ENCODE data around the gene MRPS15.

DNA sequence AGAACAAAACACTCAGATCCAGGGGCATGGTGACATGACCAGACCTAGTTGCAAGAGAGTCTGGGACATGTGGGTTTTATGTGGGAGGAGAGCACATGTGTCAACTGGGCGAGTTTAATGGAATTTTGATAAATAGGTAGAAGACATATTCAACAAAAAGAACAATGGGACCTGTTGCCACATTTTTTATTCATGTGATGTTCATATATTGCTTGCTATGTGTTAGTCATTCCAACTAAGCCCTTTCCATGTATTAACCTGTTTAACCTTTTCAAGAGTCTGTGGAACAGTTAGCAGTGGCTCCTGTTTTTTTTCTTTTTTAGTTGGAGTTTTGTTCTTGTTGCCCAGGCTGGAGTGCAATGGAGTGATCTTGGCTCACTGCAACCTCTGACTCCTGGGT, 48.7 kb upstream of the MRPS15 start:
- TF ChIP-seq, protein P1, sequence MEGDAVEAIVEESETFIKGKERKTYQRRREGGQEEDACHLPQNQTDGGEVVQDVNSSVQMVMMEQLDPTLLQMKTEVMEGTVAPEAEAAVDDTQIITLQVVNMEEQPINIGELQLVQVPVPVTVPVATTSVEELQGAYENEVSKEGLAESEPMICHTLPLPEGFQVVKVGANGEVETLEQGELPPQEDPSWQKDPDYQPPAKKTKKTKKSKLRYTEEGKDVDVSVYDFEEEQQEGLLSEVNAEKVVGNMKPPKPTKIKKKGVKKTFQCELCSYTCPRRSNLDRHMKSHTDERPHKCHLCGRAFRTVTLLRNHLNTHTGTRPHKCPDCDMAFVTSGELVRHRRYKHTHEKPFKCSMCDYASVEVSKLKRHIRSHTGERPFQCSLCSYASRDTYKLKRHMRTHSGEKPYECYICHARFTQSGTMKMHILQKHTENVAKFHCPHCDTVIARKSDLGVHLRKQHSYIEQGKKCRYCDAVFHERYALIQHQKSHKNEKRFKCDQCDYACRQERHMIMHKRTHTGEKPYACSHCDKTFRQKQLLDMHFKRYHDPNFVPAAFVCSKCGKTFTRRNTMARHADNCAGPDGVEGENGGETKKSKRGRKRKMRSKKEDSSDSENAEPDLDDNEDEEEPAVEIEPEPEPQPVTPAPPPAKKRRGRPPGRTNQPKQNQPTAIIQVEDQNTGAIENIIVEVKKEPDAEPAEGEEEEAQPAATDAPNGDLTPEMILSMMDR (tag by site-specific recombination; IDR thresholded peaks at IDR 0.05) = no peak
- TF ChIP-seq, protein P2, sequence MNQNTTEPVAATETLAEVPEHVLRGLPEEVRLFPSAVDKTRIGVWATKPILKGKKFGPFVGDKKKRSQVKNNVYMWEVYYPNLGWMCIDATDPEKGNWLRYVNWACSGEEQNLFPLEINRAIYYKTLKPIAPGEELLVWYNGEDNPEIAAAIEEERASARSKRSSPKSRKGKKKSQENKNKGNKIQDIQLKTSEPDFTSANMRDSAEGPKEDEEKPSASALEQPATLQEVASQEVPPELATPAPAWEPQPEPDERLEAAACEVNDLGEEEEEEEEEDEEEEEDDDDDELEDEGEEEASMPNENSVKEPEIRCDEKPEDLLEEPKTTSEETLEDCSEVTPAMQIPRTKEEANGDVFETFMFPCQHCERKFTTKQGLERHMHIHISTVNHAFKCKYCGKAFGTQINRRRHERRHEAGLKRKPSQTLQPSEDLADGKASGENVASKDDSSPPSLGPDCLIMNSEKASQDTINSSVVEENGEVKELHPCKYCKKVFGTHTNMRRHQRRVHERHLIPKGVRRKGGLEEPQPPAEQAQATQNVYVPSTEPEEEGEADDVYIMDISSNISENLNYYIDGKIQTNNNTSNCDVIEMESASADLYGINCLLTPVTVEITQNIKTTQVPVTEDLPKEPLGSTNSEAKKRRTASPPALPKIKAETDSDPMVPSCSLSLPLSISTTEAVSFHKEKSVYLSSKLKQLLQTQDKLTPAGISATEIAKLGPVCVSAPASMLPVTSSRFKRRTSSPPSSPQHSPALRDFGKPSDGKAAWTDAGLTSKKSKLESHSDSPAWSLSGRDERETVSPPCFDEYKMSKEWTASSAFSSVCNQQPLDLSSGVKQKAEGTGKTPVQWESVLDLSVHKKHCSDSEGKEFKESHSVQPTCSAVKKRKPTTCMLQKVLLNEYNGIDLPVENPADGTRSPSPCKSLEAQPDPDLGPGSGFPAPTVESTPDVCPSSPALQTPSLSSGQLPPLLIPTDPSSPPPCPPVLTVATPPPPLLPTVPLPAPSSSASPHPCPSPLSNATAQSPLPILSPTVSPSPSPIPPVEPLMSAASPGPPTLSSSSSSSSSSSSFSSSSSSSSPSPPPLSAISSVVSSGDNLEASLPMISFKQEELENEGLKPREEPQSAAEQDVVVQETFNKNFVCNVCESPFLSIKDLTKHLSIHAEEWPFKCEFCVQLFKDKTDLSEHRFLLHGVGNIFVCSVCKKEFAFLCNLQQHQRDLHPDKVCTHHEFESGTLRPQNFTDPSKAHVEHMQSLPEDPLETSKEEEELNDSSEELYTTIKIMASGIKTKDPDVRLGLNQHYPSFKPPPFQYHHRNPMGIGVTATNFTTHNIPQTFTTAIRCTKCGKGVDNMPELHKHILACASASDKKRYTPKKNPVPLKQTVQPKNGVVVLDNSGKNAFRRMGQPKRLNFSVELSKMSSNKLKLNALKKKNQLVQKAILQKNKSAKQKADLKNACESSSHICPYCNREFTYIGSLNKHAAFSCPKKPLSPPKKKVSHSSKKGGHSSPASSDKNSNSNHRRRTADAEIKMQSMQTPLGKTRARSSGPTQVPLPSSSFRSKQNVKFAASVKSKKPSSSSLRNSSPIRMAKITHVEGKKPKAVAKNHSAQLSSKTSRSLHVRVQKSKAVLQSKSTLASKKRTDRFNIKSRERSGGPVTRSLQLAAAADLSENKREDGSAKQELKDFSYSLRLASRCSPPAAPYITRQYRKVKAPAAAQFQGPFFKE (tag by site-specific recombination; IDR thresholded peaks at IDR 0.05; ENCODE audit: borderline replicate concordance) = no peak
- TF ChIP-seq ZNF24 (tag by site-specific recombination; IDR thresholded peaks at IDR 0.05) = no peak
- TF ChIP-seq, protein P3, sequence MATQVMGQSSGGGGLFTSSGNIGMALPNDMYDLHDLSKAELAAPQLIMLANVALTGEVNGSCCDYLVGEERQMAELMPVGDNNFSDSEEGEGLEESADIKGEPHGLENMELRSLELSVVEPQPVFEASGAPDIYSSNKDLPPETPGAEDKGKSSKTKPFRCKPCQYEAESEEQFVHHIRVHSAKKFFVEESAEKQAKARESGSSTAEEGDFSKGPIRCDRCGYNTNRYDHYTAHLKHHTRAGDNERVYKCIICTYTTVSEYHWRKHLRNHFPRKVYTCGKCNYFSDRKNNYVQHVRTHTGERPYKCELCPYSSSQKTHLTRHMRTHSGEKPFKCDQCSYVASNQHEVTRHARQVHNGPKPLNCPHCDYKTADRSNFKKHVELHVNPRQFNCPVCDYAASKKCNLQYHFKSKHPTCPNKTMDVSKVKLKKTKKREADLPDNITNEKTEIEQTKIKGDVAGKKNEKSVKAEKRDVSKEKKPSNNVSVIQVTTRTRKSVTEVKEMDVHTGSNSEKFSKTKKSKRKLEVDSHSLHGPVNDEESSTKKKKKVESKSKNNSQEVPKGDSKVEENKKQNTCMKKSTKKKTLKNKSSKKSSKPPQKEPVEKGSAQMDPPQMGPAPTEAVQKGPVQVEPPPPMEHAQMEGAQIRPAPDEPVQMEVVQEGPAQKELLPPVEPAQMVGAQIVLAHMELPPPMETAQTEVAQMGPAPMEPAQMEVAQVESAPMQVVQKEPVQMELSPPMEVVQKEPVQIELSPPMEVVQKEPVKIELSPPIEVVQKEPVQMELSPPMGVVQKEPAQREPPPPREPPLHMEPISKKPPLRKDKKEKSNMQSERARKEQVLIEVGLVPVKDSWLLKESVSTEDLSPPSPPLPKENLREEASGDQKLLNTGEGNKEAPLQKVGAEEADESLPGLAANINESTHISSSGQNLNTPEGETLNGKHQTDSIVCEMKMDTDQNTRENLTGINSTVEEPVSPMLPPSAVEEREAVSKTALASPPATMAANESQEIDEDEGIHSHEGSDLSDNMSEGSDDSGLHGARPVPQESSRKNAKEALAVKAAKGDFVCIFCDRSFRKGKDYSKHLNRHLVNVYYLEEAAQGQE (tag by site-specific recombination; IDR thresholded peaks at IDR 0.05) = no peak
- no peak for TF ChIP-seq ZXDB (tag by site-specific recombination; IDR thresholded peaks at IDR 0.05)
- TF ChIP-seq SP3 (tag by site-specific recombination; IDR thresholded peaks at IDR 0.05) = no peak
- TF ChIP-seq ZBTB7A (tag by site-specific recombination; IDR thresholded peaks at IDR 0.05; ENCODE audit: low read depth) = no peak
- TF ChIP-seq ZNF335 (tag by site-specific recombination; conservative IDR thresholded peaks at IDR 0.05) = no peak
